Activated CD8-positive, alpha-beta T cell treated with anti-CD3 and anti-CD28 coated beads for 36 hours (primary cell): ENCODE data around the gene NSL1. TPM values are rescaled to one million over a fixed set of nuclear protein-coding genes. Genes with fewer than 3 reads are reported as not detected.

ENCODE experiments used
- ATAC-seq: fragments of 200-7000 bp; cut with Tn5 transposase; one replicate; pipeline ENCODE4 v1.10.0; 2021; ENCODE audit warnings: mild to moderate bottlenecking, moderate library complexity
- CTCF ChIA-PET: fragments of 350-600 bp; sonication (Branson Sonifier 250); formaldehyde crosslinking; loops from one replicate; lab custom pipeline; 2021; ENCODE audit warnings: antibody characterized with exemption; lab: Charles Lee
- POLR2A ChIA-PET: fragments of 350-600 bp; sonication (Branson Sonifier 250); formaldehyde crosslinking; loops from one replicate; lab custom pipeline; 2021; ENCODE audit warnings: antibody characterized with exemption; lab: Charles Lee
- DNase-seq: peaks from one replicate; pipeline ENCODE4 v3.0.0-alpha.2; 2020
- H3K27ac Mint-ChIP-seq: one replicate; pipeline ENCODE4 v1.8.0; 2021; ENCODE audit warnings: mild to moderate bottlenecking, mixed read lengths
- H3K27me3 Mint-ChIP-seq: one replicate; pipeline ENCODE4 v1.8.0; 2021; ENCODE audit warnings: mixed read lengths
- H3K36me3 Mint-ChIP-seq: one replicate; pipeline ENCODE4 v1.8.0; 2021; ENCODE audit warnings: low read depth, mixed read lengths
- H3K4me1 Mint-ChIP-seq: one replicate; pipeline ENCODE4 v1.8.0; 2021; ENCODE audit warnings: low read depth, mixed read lengths
- H3K4me3 Mint-ChIP-seq: one replicate; pipeline ENCODE4 v1.8.0; 2021; ENCODE audit warnings: mild to moderate bottlenecking, moderate library complexity, mixed read lengths
- H3K9me3 Mint-ChIP-seq: one replicate; pipeline ENCODE4 v1.8.0; 2021; ENCODE audit warnings: mixed read lengths
- intact Hi-C: fragments of 100-400 bp; cut with micrococcal nuclease; formaldehyde crosslinking; loops from one replicate; pipeline ENCODE4 v1.10.0; 2022
- total RNA-seq, 2 experiments: library from RNA; stranded (reverse); gene quantifications; one replicate each; pipeline ENCODE4 v1.2.3, GENCODE V29; 2021
- TF ChIP-seq, protein P1 (sequence below): fragments of 200-600 bp; IDR thresholded peaks from one replicate; pipeline ENCODE4 v1.8.0; 2022; ENCODE audit warnings: antibody characterized with exemption, mild to moderate bottlenecking

Gene NSL1
- total RNA-seq, 2 experiments from 2014 or later, result 29.6 to 34.9 TPM

DNA sequence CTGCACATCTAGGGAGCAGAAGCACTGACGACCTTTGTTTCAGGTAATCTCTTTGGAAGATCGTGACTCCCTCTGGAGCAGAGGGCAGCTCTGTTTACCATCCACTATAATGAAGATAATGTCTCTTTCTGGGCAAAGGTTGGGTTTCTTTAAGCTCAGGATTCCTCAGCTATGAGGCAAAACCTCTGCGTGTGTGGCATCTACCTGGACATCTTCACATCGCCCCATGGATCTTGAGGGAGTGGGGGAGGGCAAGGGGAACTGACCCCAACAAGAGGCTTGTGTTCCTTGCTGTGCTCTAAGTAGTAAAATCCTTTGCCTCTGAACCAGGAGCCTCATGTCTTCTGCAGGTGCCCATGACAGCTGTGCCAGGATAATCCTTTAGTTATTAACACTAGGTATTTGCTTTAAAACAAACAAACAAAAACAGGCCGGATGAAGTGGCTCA lies 36.3 kb upstream of the NSL1 start:
- H3K4me3 Mint-ChIP-seq, result no peak overlapping the region
- no peak overlapping the region for H3K27ac Mint-ChIP-seq
- ChIA-PET POLR2A (no interaction called here), CTCF (interaction anchor here (1.0 to 1.4 kb wide), 3 partner anchors 13 to 167 kb away, joined by 3 to 5 read pairs (median 3); no protein-coding TSS in a partner anchor)
- H3K9me3 Mint-ChIP-seq, result peaks cover 17% of the 10 kb centered on the region
- peaks cover 11% of the 10 kb centered on the region for H3K36me3 Mint-ChIP-seq
- ATAC-seq (no peak), DNase-seq (no peak)
- intact Hi-C loops, result no loop called here
- no peaks in the 10 kb centered on the region for H3K4me1 Mint-ChIP-seq
- peaks cover 5% of the 10 kb centered on the region for H3K27me3 Mint-ChIP-seq
- TF ChIP-seq, protein P1, sequence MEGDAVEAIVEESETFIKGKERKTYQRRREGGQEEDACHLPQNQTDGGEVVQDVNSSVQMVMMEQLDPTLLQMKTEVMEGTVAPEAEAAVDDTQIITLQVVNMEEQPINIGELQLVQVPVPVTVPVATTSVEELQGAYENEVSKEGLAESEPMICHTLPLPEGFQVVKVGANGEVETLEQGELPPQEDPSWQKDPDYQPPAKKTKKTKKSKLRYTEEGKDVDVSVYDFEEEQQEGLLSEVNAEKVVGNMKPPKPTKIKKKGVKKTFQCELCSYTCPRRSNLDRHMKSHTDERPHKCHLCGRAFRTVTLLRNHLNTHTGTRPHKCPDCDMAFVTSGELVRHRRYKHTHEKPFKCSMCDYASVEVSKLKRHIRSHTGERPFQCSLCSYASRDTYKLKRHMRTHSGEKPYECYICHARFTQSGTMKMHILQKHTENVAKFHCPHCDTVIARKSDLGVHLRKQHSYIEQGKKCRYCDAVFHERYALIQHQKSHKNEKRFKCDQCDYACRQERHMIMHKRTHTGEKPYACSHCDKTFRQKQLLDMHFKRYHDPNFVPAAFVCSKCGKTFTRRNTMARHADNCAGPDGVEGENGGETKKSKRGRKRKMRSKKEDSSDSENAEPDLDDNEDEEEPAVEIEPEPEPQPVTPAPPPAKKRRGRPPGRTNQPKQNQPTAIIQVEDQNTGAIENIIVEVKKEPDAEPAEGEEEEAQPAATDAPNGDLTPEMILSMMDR, result no peak

GRCh38 chr1:212827171-212827776 lies 35.7 kb upstream of the NSL1 start:
- H3K27me3 Mint-ChIP-seq, result peaks cover 5% of the 10 kb centered on the region
- no peak overlapping the region for H3K4me3 Mint-ChIP-seq
- POLR2A ChIA-PET, result no interaction called here
- no peak overlapping the region for H3K27ac Mint-ChIP-seq
- TF ChIP-seq, protein P1, result no peak
- CTCF ChIA-PET, result interaction anchor here (1.2 to 1.4 kb wide), 2 partner anchors 12 to 167 kb away, joined by 3 to 5 read pairs; no protein-coding TSS in a partner anchor
- DNase-seq (no peak), ATAC-seq (no peak)
- intact Hi-C loops, result no loop called here
- no peaks in the 10 kb centered on the region for H3K4me1 Mint-ChIP-seq
- H3K36me3 Mint-ChIP-seq, result peaks cover 11% of the 10 kb centered on the region
- peaks cover 17% of the 10 kb centered on the region for H3K9me3 Mint-ChIP-seq

DNA sequence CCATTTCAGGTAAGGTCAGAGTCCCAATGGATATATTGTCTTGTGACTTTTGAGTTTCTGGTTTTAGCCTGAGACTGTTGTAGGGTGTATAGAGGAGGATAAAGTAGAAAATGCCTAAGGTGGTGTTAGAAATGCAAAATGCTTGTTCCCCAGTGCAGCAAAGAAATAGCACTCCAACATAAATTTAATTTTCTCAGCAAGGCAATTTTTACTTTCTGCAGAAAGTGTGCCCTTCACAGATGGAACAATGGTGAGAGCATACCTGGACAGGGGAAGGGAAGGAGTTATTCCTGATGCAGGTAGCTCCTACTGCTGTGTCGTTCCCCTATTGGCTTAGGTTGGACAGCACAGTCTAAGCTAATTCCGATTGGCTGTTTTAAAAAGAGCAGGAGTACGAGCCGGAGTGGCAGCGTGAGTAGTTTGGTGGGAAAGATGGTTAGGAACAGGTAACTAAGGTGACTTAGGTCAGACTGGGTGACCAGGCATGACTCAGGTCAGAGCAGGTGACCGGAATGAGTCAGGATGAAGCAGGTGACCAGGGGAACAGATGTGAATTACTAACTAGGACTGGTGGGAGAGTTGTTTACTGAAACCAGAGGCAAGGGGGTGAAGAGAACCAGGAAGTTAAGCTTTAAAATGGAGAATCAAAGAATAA lies 34.3 kb upstream of the NSL1 start:
- Mint-ChIP-seq H3K9me3 (peaks cover 17% of the 10 kb centered on the region), H3K27me3 (peaks cover 2% of the 10 kb centered on the region), H3K4me3 (no peak overlapping the region), H3K36me3 (peaks cover 11% of the 10 kb centered on the region), H3K27ac (no peak overlapping the region), H3K4me1 (no peaks in the 10 kb centered on the region)
- ATAC-seq, result no peak
- intact Hi-C loops, result no loop called here
- TF ChIP-seq, protein P1, result no peak
- ChIA-PET POLR2A (no interaction called here), CTCF (interaction anchor here (1.1 kb wide), 1 partner anchor 169 kb away, joined by 3 read pairs; no protein-coding TSS in a partner anchor)
- no peak for DNase-seq

DNA sequence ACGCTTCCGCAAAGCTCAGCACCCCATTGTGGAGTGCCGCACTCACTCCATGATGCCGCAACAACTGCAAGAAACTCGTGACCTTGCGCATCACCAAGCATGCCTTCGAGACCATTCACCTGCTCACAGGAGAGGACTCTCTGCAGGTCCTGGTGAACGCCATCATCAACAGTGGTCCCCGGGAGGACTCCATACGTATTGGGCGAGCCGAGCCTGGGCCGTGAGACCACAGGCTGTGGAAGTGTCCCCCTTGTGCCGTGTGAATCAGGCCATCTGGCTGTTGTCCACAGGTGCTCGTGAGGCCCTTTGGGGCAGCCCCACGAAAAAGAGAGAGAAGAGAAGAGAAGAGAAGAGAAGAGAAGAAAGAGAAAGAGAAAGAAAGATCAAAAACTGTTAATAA lies 32.6 kb upstream of the NSL1 start:
- ATAC-seq (no peak), DNase-seq (no peak)
- peaks cover 2% of the 10 kb centered on the region for H3K27me3 Mint-ChIP-seq
- TF ChIP-seq, protein P1, result no peak
- peaks cover 5% of the 10 kb centered on the region for H3K4me1 Mint-ChIP-seq
- POLR2A ChIA-PET, result no interaction called here
- intact Hi-C loops, result no loop called here
- H3K36me3 Mint-ChIP-seq, result peaks cover 11% of the 10 kb centered on the region
- CTCF ChIA-PET, result interaction anchor here (1.1 kb wide), 1 partner anchor 10 kb away, joined by 4 read pairs; no protein-coding TSS in a partner anchor
- peaks cover 17% of the 10 kb centered on the region for H3K9me3 Mint-ChIP-seq
- H3K4me3 Mint-ChIP-seq, result no peak overlapping the region
- no peak overlapping the region for H3K27ac Mint-ChIP-seq

- ATAC-seq (no peak), DNase-seq (no peak)
- POLR2A ChIA-PET, result no interaction called here
- Mint-ChIP-seq H3K27me3 (peaks cover 2% of the 10 kb centered on the region), H3K9me3 (peaks cover 17% of the 10 kb centered on the region), H3K36me3 (peaks cover 11% of the 10 kb centered on the region), H3K27ac (no peak overlapping the region), H3K4me1 (peaks cover 5% of the 10 kb centered on the region), H3K4me3 (no peak overlapping the region)
- TF ChIP-seq, protein P1, result no peak
- CTCF ChIA-PET, result interaction anchor here (1.0 to 1.1 kb wide), 2 partner anchors 8 to 158 kb away, joined by 3 to 4 read pairs; no protein-coding TSS in a partner anchor
- intact Hi-C loops, result no loop called here
Measured at GRCh38 chr1:212822956-212823355, 31.4 kb upstream of the NSL1 start.
